Inferior parietal cortex (tissue), 1 donor: ENCODE results near the gene MACIR.

ENCODE experiments used
- DNase-seq: peaks from one replicate; pipeline ENCODE4 v3.0.0-alpha.2; 2016; ENCODE audit errors: extremely low spot score

MACIR gene

DNA sequence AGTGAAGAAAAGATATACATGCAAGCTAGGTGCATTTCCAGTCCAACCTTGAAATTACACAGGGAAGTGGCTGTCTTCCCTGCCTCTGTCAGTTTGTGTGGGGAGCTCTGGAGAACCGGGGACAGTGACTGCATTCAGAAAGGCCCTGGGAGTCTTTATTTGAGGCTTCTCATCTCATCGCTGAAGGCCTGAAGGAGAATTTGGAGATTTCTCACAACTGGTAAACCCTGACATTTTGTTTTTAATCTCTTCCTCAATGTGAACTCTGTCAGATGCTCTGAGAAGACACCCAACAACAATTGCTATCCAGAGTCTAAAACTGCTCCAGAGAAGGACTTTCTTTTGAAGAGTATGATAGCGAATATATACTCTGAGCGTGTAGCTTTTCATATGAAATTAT, 33.0 kb downstream of the MACIR start:
- peak; percentile 50 for DNase-seq

DNA sequence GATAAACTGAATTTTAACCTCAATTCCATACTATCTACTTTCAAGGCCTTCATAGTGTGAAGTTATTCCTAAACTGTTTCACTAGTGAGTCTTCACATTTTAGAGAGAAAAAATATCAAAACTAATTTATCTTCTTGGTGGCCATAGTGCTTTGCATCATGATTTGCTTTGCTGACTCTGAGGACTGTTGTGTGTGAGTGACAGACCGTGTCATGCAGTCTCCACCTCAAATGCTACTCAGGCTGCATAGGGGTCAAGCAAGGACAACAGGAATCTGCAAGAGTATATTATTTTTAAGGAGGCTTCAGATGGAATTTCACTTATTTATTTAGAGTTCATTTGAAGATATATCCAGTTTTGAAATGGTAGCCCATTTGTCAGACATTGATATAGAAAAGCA, 34.5 kb downstream of the MACIR start:
- no peak for DNase-seq

DNA sequence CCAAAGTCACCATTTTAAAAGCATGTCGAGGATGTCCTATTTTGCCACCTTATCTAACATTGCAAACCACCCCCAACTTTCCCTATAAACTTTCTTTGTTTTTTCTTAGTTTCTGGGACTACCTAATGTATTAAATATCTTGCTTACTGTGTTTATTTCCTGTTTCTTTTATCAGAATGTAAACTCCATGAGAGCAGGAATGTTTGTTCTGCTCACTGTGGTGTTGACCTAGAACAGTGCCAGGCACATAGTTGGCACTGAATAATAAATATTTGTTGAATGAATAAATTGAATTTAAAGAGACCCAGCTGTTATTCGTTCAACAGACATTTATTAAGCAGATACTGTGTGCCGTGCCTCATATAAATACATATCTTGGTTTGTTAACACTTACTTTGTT, 35.2 kb downstream of the MACIR start:
- no peak for DNase-seq

DNA sequence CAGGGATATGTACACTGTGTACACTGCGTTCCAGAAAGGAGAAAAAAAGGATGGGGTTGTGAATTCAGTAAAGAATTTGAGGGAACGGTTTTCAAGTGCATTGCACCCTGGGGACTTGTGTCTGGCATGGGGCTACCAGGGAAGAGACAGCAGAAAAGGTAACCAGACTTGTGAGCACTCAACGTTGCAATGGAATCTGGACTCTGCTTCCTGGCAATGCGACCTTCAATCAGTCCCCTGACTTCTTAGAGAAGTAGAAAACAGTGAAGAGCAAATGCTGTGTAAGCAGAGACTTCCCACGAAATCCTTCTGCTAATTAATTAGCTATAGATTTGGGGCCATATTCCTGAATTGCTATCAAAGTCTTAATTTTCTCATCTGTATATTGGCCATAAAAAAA, 36.3 kb downstream of the MACIR start:
- peak; percentile 12 for DNase-seq

DNA sequence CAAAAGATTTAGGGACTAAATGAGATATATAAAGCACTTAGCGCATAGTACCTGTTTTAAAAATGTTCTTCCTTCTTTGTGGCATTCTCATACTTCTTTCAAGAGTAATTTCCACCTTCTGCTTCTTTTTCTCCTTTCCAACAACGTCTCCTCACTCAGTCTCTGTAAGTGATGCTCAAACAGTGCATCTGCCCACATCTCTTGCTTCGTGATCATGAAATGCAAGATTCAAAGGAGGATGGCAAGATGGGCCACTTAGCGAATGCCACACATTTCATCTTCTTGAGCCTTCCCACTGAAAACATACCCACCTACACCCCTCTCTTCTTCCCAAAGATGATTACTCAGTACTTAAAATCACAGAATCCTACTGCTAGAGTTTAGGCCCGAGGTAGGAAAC, 36.9 kb downstream of the MACIR start:
- no peak for DNase-seq

DNA sequence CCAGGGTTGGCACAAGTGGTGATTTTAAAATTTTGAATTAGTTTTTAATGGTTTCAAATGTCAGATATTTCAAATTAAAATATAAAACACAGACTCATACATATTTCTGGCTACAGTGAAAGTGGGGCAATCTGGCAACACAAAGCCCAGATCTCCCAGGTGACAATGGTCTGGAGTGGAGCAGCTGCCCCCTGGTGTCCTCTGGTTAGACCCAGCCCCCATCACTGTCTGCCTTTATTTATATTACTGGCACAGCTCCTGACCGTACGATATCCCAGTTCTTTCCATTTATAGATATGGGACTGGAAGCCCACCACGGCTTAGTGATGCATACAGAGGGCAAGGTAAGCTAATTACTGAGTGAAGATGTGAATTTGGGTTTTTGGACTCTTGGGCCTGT, 37.3 kb downstream of the MACIR start:
- DNase-seq, result no peak

DNA sequence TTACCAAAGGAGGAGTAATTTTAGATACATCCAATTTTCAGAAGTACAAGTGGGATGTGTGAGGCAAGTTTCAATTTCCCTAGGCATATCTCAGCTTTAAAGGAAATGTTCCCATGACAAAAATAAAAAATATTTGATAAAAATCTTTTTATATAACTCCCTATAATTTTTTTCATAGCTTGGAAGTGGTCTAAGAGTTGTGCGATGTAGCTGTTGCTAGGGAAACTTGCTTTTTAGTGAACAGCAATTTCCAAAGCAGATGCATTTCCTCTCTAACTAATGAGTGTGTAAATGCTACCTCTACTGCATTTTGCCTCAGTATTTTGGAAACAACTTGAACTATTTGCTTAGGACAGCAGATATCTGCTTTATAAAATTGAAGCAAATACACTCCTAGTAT, 39.6 kb downstream of the MACIR start:
- DNase-seq, result no peak

DNA sequence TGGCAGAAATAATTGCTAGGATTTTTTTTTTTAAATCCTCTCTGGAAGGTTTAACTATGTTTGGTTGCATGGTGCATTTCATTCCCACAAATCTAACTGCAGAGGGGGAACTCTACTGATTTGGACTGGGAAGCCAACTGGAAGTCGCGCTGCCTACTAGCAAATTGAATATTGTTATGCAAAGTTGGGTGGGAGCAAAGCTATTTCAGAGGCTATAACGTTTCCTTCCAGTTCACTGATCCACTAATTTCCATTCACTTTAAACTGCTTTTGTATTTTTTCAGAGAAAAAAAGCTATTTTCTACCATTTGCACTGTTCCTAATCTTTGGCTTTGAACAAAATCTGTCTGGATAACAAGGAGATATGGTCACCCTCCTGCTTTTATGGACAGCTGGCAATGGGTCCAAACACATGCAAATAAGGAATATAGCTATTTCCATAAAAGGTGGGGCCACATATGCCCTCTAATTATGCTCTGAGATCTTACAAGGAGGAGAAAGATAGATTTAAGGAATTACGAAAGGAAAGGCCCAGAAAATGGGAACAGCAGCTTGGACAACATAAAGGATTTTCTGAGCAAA, 40.1 kb downstream of the MACIR start:
- no peak for DNase-seq

DNA sequence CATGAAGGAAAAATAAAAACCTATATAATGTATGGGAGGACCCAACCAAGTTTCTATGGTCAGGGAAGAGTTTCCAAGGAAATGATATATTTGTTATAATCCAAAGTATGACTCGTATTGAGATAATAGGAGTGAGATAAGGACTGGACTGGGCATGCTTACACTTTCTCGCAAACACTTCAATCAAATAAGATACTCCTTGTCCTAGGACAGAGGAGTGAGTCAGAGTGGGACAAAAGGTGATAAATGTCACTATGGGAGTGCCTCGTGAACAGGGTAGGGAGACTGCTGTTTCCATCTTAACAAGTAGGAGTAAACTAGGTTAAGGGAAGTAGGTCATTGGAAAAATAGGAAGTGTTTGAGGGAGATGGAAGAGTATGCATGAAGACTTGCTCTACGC, 47.2 kb downstream of the MACIR start:
- no peak for DNase-seq

DNA sequence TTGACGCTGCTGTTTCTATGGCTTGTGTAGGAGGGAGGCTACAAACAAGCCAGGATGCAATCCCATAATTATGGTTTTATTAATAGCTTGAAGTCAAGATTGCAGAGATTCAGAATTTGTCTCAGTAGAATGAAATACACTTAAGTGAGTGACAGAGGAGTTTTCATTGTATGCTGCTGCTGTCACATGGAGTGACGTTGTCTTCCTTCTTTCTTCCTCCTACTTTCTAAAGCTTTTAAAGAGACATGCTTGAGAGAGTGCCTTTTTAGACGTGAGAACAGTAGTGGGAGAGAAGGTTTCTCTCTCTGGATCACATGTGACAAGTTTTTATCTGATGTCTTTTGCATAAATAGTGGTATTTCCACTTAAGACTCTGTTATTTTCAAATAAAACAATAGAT, 48.9 kb downstream of the MACIR start:
- DNase-seq, result no peak

DNA sequence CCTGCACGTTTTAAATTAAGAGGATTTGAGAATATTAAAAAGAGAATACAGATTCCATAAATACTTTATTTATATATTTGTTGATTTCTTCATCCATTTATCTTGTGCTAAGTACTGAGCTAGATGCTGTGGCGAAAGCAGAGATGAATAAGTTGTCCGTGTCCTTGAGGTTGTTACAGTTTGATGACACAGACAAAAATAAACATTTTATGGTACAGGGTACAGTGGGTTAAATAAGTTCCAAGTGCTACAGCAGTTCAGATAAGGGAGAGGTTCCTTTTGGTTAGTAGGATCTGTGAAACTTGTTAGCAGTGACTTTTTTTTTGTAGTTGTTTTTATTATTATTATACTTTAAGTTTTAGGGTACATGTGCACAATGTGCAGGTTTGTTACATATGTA, 50.2 kb downstream of the MACIR start:
- no peak for DNase-seq

DNA sequence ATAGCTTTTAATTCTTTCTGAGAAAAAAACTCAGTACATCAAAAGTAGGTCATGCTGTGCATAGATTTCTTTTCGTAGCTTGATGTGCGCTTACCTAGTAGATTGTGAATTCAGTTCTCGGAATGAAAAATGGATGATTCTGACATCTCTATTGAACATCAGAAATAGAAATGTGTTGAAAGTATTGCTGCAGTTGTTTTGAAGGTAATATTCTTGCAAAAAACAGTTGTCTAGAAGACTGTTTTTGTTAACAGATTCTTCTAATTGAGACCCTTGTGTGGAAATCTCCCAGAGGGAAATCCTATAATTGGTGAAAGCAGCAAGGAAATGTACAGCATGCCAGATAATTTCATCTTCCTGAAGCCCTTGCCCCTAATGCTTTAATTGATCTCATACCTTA, 54.5 kb downstream of the MACIR start:
- DNase-seq, result no peak

DNA sequence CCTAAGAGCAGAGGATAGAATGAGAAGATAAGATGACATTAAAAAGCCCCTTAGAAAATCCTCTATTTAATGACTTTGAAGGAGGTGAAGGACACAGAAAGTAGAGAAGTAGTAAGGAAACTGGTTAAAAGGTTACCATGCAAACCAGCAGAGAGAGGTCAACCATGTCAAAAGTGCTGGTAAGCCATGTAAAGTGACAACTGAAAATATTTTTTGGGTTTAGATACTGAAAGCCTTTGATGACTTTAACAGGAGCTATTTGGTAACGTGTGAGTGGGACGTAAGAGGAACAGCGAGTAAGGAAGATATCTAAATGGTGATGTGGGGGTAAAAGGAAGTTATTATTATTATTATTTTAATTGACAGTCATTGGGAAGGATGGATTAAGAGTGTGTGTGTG, 56.9 kb downstream of the MACIR start:
- DNase-seq, result no peak

DNA sequence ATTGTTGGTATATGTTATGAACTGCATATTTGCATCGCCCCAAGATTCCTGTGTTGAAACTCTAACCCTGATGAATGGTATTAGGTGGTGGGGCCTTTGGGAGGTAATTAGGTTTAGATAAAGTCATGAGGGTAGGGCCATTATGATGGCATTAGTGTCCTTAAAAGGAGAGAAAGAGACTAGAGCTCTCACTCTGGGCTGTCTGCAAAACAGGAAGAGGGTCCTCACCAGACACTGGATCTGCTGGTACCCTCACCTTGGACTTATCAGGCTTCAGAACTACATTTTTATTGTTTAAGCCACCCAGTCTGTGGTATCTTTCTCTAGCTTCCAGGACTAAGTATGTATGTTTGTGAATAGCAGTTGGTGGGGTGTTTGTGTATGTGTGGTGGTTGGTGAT, 68.9 kb downstream of the MACIR start:
- DNase-seq, result no peak

DNA sequence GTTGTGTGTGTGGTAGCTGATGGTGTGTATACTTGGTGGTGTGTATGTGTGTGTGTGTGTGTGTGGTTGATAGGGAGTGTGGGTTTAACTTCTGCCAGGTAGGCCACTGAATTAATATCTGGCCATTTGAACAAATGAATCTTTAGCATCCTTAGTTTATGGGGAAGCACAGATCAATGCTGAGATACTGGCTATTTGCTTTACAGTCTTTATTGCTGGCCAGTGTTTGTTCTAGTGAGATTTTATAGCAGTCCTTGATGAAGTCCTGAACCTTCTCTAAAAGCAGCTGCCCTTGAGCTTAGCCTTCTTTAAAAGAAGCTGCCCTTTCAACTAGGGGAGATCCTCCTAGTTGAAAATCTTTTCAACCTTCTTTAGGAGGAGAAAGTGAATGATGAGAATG, 69.3 kb downstream of the MACIR start:
- DNase-seq, result no peak
